Stimulated activated CD4-positive, alpha-beta T cell treated with anti-CD3 and anti-CD28 coated beads, Interleukin-12 subunit alpha, Interleukin-12 subunit beta, amount 100 ng/mL, for 4 hours (primary cell): ENCODE measurements around the gene VPS11.

Experiments
- DNase-seq: peaks from one replicate; pipeline ENCODE4 v3.0.0-alpha.2; 2020

Gene VPS11

DNA sequence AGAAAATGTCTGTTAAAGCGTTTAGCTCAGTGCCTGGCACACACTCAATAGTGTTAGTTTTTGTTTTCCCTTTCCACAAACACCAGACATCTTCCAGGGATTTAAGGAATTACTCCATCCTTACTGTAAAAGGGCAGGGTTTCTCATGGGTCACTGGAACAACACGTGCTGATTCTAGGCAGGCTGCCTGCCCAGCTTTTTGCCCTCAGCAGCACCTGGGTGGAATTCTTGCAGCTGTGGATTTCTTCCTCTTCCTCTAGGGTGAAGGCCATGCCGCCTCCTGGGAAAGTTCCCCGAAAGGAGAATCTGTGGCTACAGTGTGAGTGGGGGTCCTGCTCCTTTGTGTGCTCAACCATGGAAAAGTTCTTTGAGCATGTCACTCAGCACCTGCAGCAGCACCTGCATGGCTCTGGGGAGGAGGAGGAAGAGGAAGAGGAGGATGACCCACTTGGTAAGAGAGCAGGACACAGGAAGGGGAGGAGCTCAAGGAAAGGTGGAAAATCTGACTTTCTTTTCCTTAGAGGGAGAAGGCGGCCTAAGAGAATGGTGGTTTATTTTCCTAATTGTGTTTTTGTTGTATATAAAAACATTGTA, 59.2 kb downstream of the VPS11 start:
- DNase-seq, result no peak

DNA sequence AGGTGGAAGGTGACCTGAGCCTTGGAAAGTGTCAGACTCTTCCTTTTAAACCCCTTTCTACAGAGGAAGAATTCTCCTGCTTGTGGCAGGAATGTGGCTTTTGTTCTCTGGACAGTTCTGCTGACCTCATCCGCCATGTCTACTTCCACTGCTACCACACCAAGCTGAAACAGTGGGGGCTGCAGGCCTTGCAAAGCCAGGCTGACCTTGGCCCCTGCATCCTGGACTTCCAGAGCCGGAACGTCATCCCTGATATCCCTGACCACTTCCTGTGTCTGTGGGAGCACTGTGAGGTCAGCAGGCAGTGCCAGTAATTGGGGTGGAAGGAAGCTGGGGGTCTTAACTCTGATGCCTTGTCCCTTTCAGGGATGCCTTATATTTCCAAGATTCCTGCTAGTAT, 63.0 kb downstream of the VPS11 start:
- no peak for DNase-seq
